Mesenchymal stem cell (in vitro differentiated cells and primary cell): ENCODE results near the gene SELL.

Experiments used
- DNase-seq: peaks from one replicate; pipeline ENCODE4 v3.0.0-alpha.2; 2013
- H2AFZ ChIP-seq: one replicate; pipeline ENCODE4 v1.6.1; 2013; ENCODE audit warnings: low read depth, mild to moderate bottlenecking, control low read depth, inconsistent platforms, low read length, moderate library complexity
- H2AK5ac ChIP-seq: 2 replicates; pipeline ENCODE4 v1.6.1; 2013; ENCODE audit warnings: low read length, moderate library complexity, mild to moderate bottlenecking, inconsistent platforms; ENCODE audit not compliant: severe bottlenecking
- H2BK120ac ChIP-seq: one replicate; pipeline ENCODE4 v1.6.1; 2013; ENCODE audit warnings: low read depth, mild to moderate bottlenecking, inconsistent platforms, low read length, moderate library complexity
- H2BK12ac ChIP-seq, 2 experiments: one replicate each; pipeline ENCODE4 v1.6.1; 2013; ENCODE audit warnings: inconsistent platforms in 2 of 2, low read length in 2 of 2, mild to moderate bottlenecking in 2 of 2, moderate library complexity in 2 of 2, control low read depth in 1 of 2
- H2BK15ac ChIP-seq: one replicate; pipeline ENCODE4 v1.6.1; 2013; ENCODE audit warnings: mild to moderate bottlenecking, low read depth, inconsistent platforms; ENCODE audit not compliant: poor library complexity, severe bottlenecking
- H2BK5ac ChIP-seq: 2 replicates; pipeline ENCODE4 v1.6.1; 2013; ENCODE audit warnings: low read depth, mild to moderate bottlenecking, low read length, control low read depth, inconsistent platforms; ENCODE audit not compliant: poor library complexity, severe bottlenecking
- H3K14ac ChIP-seq, 2 experiments: one replicate each; pipeline ENCODE4 v1.6.1; 2013; ENCODE audit warnings: inconsistent platforms in 2 of 2, low read length in 2 of 2, control low read depth in 1 of 2, mild to moderate bottlenecking in 1 of 2, moderate library complexity in 1 of 2
- H3K18ac ChIP-seq, 2 experiments: one replicate each; pipeline ENCODE4 v1.6.1; 2013; ENCODE audit warnings: inconsistent platforms in 2 of 2, low read length in 2 of 2, control low read depth in 1 of 2, low read depth in 1 of 2, mild to moderate bottlenecking in 1 of 2
- H3K23ac ChIP-seq, 2 experiments: one replicate each; pipeline ENCODE4 v1.6.1; 2013; ENCODE audit warnings: inconsistent platforms in 2 of 2, low read length in 2 of 2, mild to moderate bottlenecking in 2 of 2, moderate library complexity in 2 of 2, control low read depth in 1 of 2
- H3K27ac ChIP-seq: 2 replicates; pipeline ENCODE4 v1.5.1; 2013; ENCODE audit warnings: mild to moderate bottlenecking, moderate library complexity, low read length, control low read depth, inconsistent platforms; ENCODE audit not compliant: poor library complexity, severe bottlenecking
- H3K27me3 ChIP-seq, 2 experiments: 2 replicates each; pipeline versions ENCODE4 v1.6.1 to v1.7.0; 2013; ENCODE audit warnings: low read length in 2 of 2, mild to moderate bottlenecking in 2 of 2, moderate library complexity in 2 of 2, control low read depth in 1 of 2, inconsistent platforms in 1 of 2; ENCODE audit not compliant: control insufficient read depth in 1 of 2, insufficient read depth in 1 of 2
- H3K36me3 ChIP-seq, 2 experiments: 2 replicates each; pipeline versions ENCODE4 v1.6.1 to v1.7.0; 2013; ENCODE audit warnings: low read length in 2 of 2, control low read depth in 1 of 2, inconsistent platforms in 1 of 2, low read depth in 1 of 2, mild to moderate bottlenecking in 1 of 2; ENCODE audit not compliant: insufficient read depth in 2 of 2, control insufficient read depth in 1 of 2
- H3K4ac ChIP-seq, 2 experiments: one replicate each; pipeline ENCODE4 v1.6.1; 2013; ENCODE audit warnings: inconsistent platforms in 2 of 2, low read length in 2 of 2, mild to moderate bottlenecking in 2 of 2, moderate library complexity in 2 of 2, control low read depth in 1 of 2, low read depth in 1 of 2
- H3K4me1 ChIP-seq: 2 replicates; pipeline ENCODE4 v1.6.1; 2013; ENCODE audit warnings: low read depth, low read length, control low read depth; ENCODE audit not compliant: control insufficient read depth, insufficient read depth
- H3K4me2 ChIP-seq: 2 replicates; pipeline ENCODE4 v1.6.1; 2013; ENCODE audit warnings: low read length, mild to moderate bottlenecking, inconsistent platforms; ENCODE audit not compliant: poor library complexity, severe bottlenecking
- H3K4me3 ChIP-seq, 2 experiments: 2 replicates each; pipeline versions ENCODE4 v1.5.1 to v1.7.0; 2013; ENCODE audit warnings: low read length in 2 of 2, mild to moderate bottlenecking in 2 of 2, control low read depth in 1 of 2, low read depth in 1 of 2; ENCODE audit not compliant: insufficient read depth in 1 of 2
- H3K79me1 ChIP-seq: replicated peaks from 2 replicates; pipeline ENCODE4 v1.6.1; 2013; ENCODE audit warnings: mild to moderate bottlenecking, control low read depth, low read length, inconsistent platforms; ENCODE audit not compliant: poor library complexity, severe bottlenecking
- H3K9ac ChIP-seq: 2 replicates; pipeline ENCODE4 v1.7.0; 2013; ENCODE audit warnings: mild to moderate bottlenecking, low read length, moderate library complexity
- H3K9me3 ChIP-seq: 2 replicates; pipeline ENCODE4 v1.7.0; 2013; ENCODE audit warnings: mild to moderate bottlenecking, low read length; ENCODE audit not compliant: control insufficient read depth
- H4K8ac ChIP-seq: one replicate; pipeline ENCODE4 v1.6.1; 2013; ENCODE audit warnings: inconsistent platforms, mild to moderate bottlenecking, low read length, moderate library complexity
- H4K91ac ChIP-seq: one replicate; pipeline ENCODE4 v1.6.1; 2013; ENCODE audit warnings: mild to moderate bottlenecking, low read length, inconsistent platforms
- WGBS: methylation state at CpG from one replicate; pipeline ENCODE4 v1.1.7; 2013; ENCODE audit warnings: mixed read lengths; 5-methylcytosine and 5-hydroxymethylcytosine counted together

SELL gene

GRCh38 chr1:169733924-169734323, 22.5 kb upstream of the SELL start, which contains the start of gene SELE:
TSS of gene SELE (minus strand) at chr1:169734079. CDS start at chr1:169733612, 467 bp downstream.
- Histone ChIP-seq H4K91ac (no peak within 1 kb of the TSS), H3K4me1 (no peaks in the 10 kb centered on the region), H2AFZ (no peak within 1 kb of the TSS), H3K4me2 (no peak within 1 kb of the TSS), H2BK5ac (no peak within 1 kb of the TSS), H3K27me3 (peaks cover 0 to 71% of the 10 kb centered on the region in 2 experiments), H3K4ac (no peak within 1 kb of the TSS), H3K79me1 (no peaks in the 10 kb centered on the region), H3K9ac (no peak within 1 kb of the TSS), H2BK12ac (no peak within 1 kb of the TSS), H3K9me3 (no peaks in the 10 kb centered on the region), H3K4me3 (no peak within 1 kb of the TSS), H3K14ac (no peak within 1 kb of the TSS), H2BK120ac (no peak within 1 kb of the TSS), H3K36me3 (no peaks in the 10 kb centered on the region), H4K8ac (no peak within 1 kb of the TSS), H2AK5ac (no peak within 1 kb of the TSS), H2BK15ac (no peak within 1 kb of the TSS), H3K27ac (no peak within 1 kb of the TSS), H3K18ac (no peak within 1 kb of the TSS), H3K23ac (no peak within 1 kb of the TSS)
- WGBS, result 96% methylated on average over 6 of the region's 7 CpGs
- no peak for DNase-seq

GRCh38 chr1:169731446-169731845, 20.0 kb upstream of the SELL start:
- H3K4me3 ChIP-seq, result no peak overlapping the region
- H3K9me3 ChIP-seq, result no peaks in the 10 kb centered on the region
- no peak overlapping the region for H2BK5ac ChIP-seq

GRCh38 chr1:169729991-169730390, 18.6 kb upstream of the SELL start:
- no peak overlapping the region for H2BK15ac ChIP-seq
- H4K91ac ChIP-seq, result no peak overlapping the region
- H3K4me2 ChIP-seq, result no peak overlapping the region
- H3K9me3 ChIP-seq, result no peaks in the 10 kb centered on the region
- H3K79me1 ChIP-seq, result no peaks in the 10 kb centered on the region
- H2AK5ac ChIP-seq, result no peak overlapping the region
- H3K23ac ChIP-seq, result no peak overlapping the region
- no peak overlapping the region for H2BK12ac ChIP-seq
- H3K18ac ChIP-seq, result no peak overlapping the region
- no peak for DNase-seq
- H2BK5ac ChIP-seq, result no peak overlapping the region
- no peaks in the 10 kb centered on the region for H3K4me1 ChIP-seq
- H2BK120ac ChIP-seq, result no peak overlapping the region
- no peak overlapping the region for H3K27ac ChIP-seq
- peak overlapping the region in 1 of 2 experiments; percentile 74 for H3K14ac ChIP-seq
- peaks cover 0 to 62% of the 10 kb centered on the region in 2 experiments for H3K27me3 ChIP-seq
- no peak overlapping the region for H2AFZ ChIP-seq
- no peaks in the 10 kb centered on the region for H3K36me3 ChIP-seq
- H3K4ac ChIP-seq, result no peak overlapping the region
- H3K4me3 ChIP-seq, result no peak overlapping the region
- no peak overlapping the region for H4K8ac ChIP-seq
- H3K9ac ChIP-seq, result no peak overlapping the region

More at GRCh38 chr1:169731446-169731845, 20.0 kb upstream of the SELL start:
- 84% methylated on average over 3 of the region's 4 CpGs for WGBS
- Histone ChIP-seq H3K27me3 (peaks cover 0 to 67% of the 10 kb centered on the region in 2 experiments), H3K9ac (no peak overlapping the region), H2AK5ac (no peak overlapping the region), H3K18ac (no peak overlapping the region), H4K8ac (no peak overlapping the region), H3K79me1 (no peaks in the 10 kb centered on the region), H4K91ac (no peak overlapping the region), H3K4me1 (no peaks in the 10 kb centered on the region), H3K4ac (no peak overlapping the region), H3K36me3 (no peaks in the 10 kb centered on the region), H2BK12ac (no peak overlapping the region), H2BK120ac (no peak overlapping the region), H3K4me2 (no peak overlapping the region), H2AFZ (no peak overlapping the region), H3K23ac (no peak overlapping the region), H3K14ac (no peak overlapping the region), H3K27ac (no peak overlapping the region), H2BK15ac (no peak overlapping the region)
- DNase-seq, result no peak

- no peak overlapping the region for H4K91ac ChIP-seq
- H3K79me1 ChIP-seq, result no peaks in the 10 kb centered on the region
- H2BK5ac ChIP-seq, result no peak overlapping the region
- no peak overlapping the region for H3K27ac ChIP-seq
- no peaks in the 10 kb centered on the region for H3K4me1 ChIP-seq
- H4K8ac ChIP-seq, result no peak overlapping the region
- H3K36me3 ChIP-seq, result no peaks in the 10 kb centered on the region
- no peak overlapping the region for H3K18ac ChIP-seq
- no peak overlapping the region for H2AFZ ChIP-seq
- no peak overlapping the region for H3K4ac ChIP-seq
- H3K9me3 ChIP-seq, result no peaks in the 10 kb centered on the region
- no peak overlapping the region for H3K4me3 ChIP-seq
- H2BK12ac ChIP-seq, result no peak overlapping the region
- H2BK15ac ChIP-seq, result no peak overlapping the region
- no peak overlapping the region for H3K9ac ChIP-seq
- H3K14ac ChIP-seq, result no peak overlapping the region
- H3K4me2 ChIP-seq, result no peak overlapping the region
- H2BK120ac ChIP-seq, result no peak overlapping the region
- no peak for DNase-seq
- no peak overlapping the region for H2AK5ac ChIP-seq
- no peak overlapping the region for H3K23ac ChIP-seq
- 90% methylated on average over 6 of the region's 6 CpGs for WGBS
- H3K27me3 ChIP-seq, result peaks cover 0 to 45% of the 10 kb centered on the region in 2 experiments
These were observed 15.9 kb upstream of the SELL start for GRCh38 chr1:169727307-169727706.
